Stimulated activated CD4-positive, alpha-beta T cell treated with anti-CD3 and anti-CD28 coated beads, Interleukin-15, amount 100 ng/mL, for 1 hour (primary cell): ENCODE data around the gene DSP.

ENCODE experiments used
- DNase-seq, 2 donors: peaks; one replicate each; pipeline ENCODE4 v3.0.0-alpha.2; 2020; ENCODE audit warnings: low read depth in 1 of 2, low spot score in 1 of 2

The DSP gene

GRCh38 chr6:7559196-7559595, 17.7 kb downstream of the DSP start:
- no peak for DNase-seq

GRCh38 chr6:7559651-7560385, 18.3 kb downstream of the DSP start:
- DNase-seq = no peak

- DNase-seq = no peak
Measured at GRCh38 chr6:7561153-7561964, 19.9 kb downstream of the DSP start.

GRCh38 chr6:7562769-7563168, 21.3 kb downstream of the DSP start:
- no peak for DNase-seq

- DNase-seq = no peak
Measured at GRCh38 chr6:7566107-7566506, 24.6 kb downstream of the DSP start.

GRCh38 chr6:7566617-7567173, 25.2 kb downstream of the DSP start:
- DNase-seq = no peak

GRCh38 chr6:7568021-7568420, 26.6 kb downstream of the DSP start:
- no peak for DNase-seq

- DNase-seq = no peak
Measured at GRCh38 chr6:7569082-7569481, 27.6 kb downstream of the DSP start.

- DNase-seq = no peak
Measured at GRCh38 chr6:7572213-7572943, 30.9 kb downstream of the DSP start.

- DNase-seq = no peak
Measured at GRCh38 chr6:7574500-7574899, 33.0 kb downstream of the DSP start.

GRCh38 chr6:7578516-7578915, 37.0 kb downstream of the DSP start:
- DNase-seq = no peak

GRCh38 chr6:7578931-7579330, 37.5 kb downstream of the DSP start:
- no peak for DNase-seq

- no peak for DNase-seq
Measured at GRCh38 chr6:7579851-7580250, 38.4 kb downstream of the DSP start.

- no peak for DNase-seq
Measured at GRCh38 chr6:7580537-7580926, 39.1 kb downstream of the DSP start.

GRCh38 chr6:7580927-7581618, 39.6 kb downstream of the DSP start:
- DNase-seq = no peak

- DNase-seq = no peak
Measured at GRCh38 chr6:7585287-7585930, 43.9 kb downstream of the DSP start.

- no peak for DNase-seq
Measured at GRCh38 chr6:7587631-7588100, 46.2 kb downstream of the DSP start.

GRCh38 chr6:7588506-7588905, 47.0 kb downstream of the DSP start:
- no peak for DNase-seq

- no peak for DNase-seq
Measured at GRCh38 chr6:7589221-7589620, 47.8 kb downstream of the DSP start.
